Stimulated activated CD4-positive, alpha-beta T cell treated with anti-CD3 and anti-CD28 coated beads, Interleukin-4, amount 100 ng/mL, for 4 hours (primary cell): ENCODE results near the gene MKRN2OS.

Source experiments
- DNase-seq, 2 experiments: peaks; one replicate each; pipeline ENCODE4 v3.0.0-alpha.2; 2020

Gene MKRN2OS

GRCh38 chr3:12545473-12545791 lies at the start of gene MKRN2OS:
TSS of gene MKRN2OS (minus strand) at chr3:12545499. CDS start at chr3:12545464, 35 bp downstream.
- DNase-seq: no peak

- DNase-seq: no peak
Measured at GRCh38 chr3:12593473-12593872, 48.2 kb upstream of the MKRN2OS start.

GRCh38 chr3:12591997-12592715 lies 46.9 kb upstream of the MKRN2OS start:
- DNase-seq: no peak

GRCh38 chr3:12591456-12591855 lies 46.2 kb upstream of the MKRN2OS start:
- no peak for DNase-seq

- DNase-seq: no peak
Measured at GRCh38 chr3:12590096-12590495, 44.8 kb upstream of the MKRN2OS start.

GRCh38 chr3:12588039-12589009 lies 43.0 kb upstream of the MKRN2OS start:
- DNase-seq: no peak

GRCh38 chr3:12586403-12586802 lies 41.1 kb upstream of the MKRN2OS start:
- no peak for DNase-seq

- no peak for DNase-seq
Measured at GRCh38 chr3:12585970-12586369, 40.7 kb upstream of the MKRN2OS start.

- no peak for DNase-seq
Measured at GRCh38 chr3:12585181-12585580, 39.9 kb upstream of the MKRN2OS start.

GRCh38 chr3:12584083-12584482 lies 38.8 kb upstream of the MKRN2OS start:
- no peak for DNase-seq

- DNase-seq: no peak
Measured at GRCh38 chr3:12583280-12583679, 38.0 kb upstream of the MKRN2OS start.

GRCh38 chr3:12582730-12583129 lies 37.4 kb upstream of the MKRN2OS start:
- DNase-seq: no peak

GRCh38 chr3:12579905-12580304 lies 34.6 kb upstream of the MKRN2OS start:
- DNase-seq: no peak

- DNase-seq: no peak
Measured at GRCh38 chr3:12579456-12579855, 34.2 kb upstream of the MKRN2OS start.

- DNase-seq: no peak
Measured at GRCh38 chr3:12578742-12579141, 33.4 kb upstream of the MKRN2OS start.

- no peak for DNase-seq
Measured at GRCh38 chr3:12577379-12577778, 32.1 kb upstream of the MKRN2OS start.

- no peak for DNase-seq
Measured at GRCh38 chr3:12574661-12575060, 29.4 kb upstream of the MKRN2OS start.

- DNase-seq: no peak
Measured at GRCh38 chr3:12574131-12574530, 28.8 kb upstream of the MKRN2OS start.

- no peak for DNase-seq
Measured at GRCh38 chr3:12571986-12572385, 26.7 kb upstream of the MKRN2OS start.

GRCh38 chr3:12569836-12570235 lies 24.5 kb upstream of the MKRN2OS start:
- DNase-seq: no peak

- no peak for DNase-seq
Measured at GRCh38 chr3:12568747-12569146, 23.4 kb upstream of the MKRN2OS start.

GRCh38 chr3:12566976-12567375 lies 21.7 kb upstream of the MKRN2OS start:
- DNase-seq: no peak

GRCh38 chr3:12562451-12562850 lies 17.2 kb upstream of the MKRN2OS start:
- DNase-seq: no peak

GRCh38 chr3:12561397-12561796 lies 16.1 kb upstream of the MKRN2OS start:
- DNase-seq: no peak
